HepG2 (cell line): Measurements from ENCODE around the gene SEMA4B. TPM values are rescaled to one million over a fixed set of nuclear protein-coding genes. Genes with fewer than 3 reads are reported as not detected.

Source experiments
- ADNP ChIP-seq: sonication (generic); formaldehyde crosslinking; IDR thresholded peaks from 2 replicates; pipeline ENCODE4 v1.4.0; 2020; ENCODE audit warnings: missing genetic modification reagents
- DMAP1 ChIP-seq: IDR thresholded peaks from 2 replicates; pipeline ENCODE4 v1.6.1; 2016
- E2F5 ChIP-seq: sonication (generic); formaldehyde crosslinking; conservative IDR thresholded peaks from 2 replicates; pipeline ENCODE4 v1.4.0; 2020; ENCODE audit warnings: missing genetic modification reagents
- FOSL2 ChIP-seq: sonication (generic); formaldehyde crosslinking; IDR thresholded peaks from 2 replicates; pipeline ENCODE4 v1.4.0; 2020; ENCODE audit warnings: missing genetic modification reagents
- KAT7 ChIP-seq: IDR thresholded peaks from 2 replicates; pipeline ENCODE4 v1.6.1; 2018; ENCODE audit warnings: borderline replicate concordance, missing compliant biosample characterization
- MAX ChIP-seq: IDR thresholded peaks from 2 replicates; pipeline ENCODE4 v1.6.1; 2012; ENCODE audit warnings: inconsistent platforms
- STAG1 ChIP-seq: sonication (generic); formaldehyde crosslinking; IDR thresholded peaks from 2 replicates; pipeline ENCODE4 v1.4.0; 2020; ENCODE audit warnings: missing genetic modification reagents
- TGIF2 ChIP-seq: IDR thresholded peaks from 2 replicates; pipeline ENCODE4 v1.6.1; 2016; ENCODE audit warnings: control low read depth, missing compliant biosample characterization
- ZBED4 ChIP-seq: sonication (generic); formaldehyde crosslinking; IDR thresholded peaks from 2 replicates; pipeline ENCODE4 v1.4.0; 2020; ENCODE audit warnings: missing genetic modification reagents, borderline replicate concordance
- ZBTB2 ChIP-seq: sonication (generic); formaldehyde crosslinking; IDR thresholded peaks from 2 replicates; pipeline ENCODE4 v1.8.0; 2022; ENCODE audit warnings: low read depth, missing genetic modification reagents
- ZBTB25 ChIP-seq: IDR thresholded peaks from 2 replicates; pipeline ENCODE4 v1.6.1; 2018; ENCODE audit warnings: missing genetic modification reagents
- ZBTB34 ChIP-seq: sonication (generic); formaldehyde crosslinking; IDR thresholded peaks from 2 replicates; pipeline ENCODE4 v1.8.0; 2022; ENCODE audit warnings: mild to moderate bottlenecking, missing genetic modification reagents
- ZBTB7A ChIP-seq: sonication (generic); formaldehyde crosslinking; IDR thresholded peaks from 2 replicates; pipeline ENCODE4 v1.8.0; 2022; ENCODE audit warnings: mild to moderate bottlenecking, missing genetic modification reagents
- ZNF350 ChIP-seq: sonication (generic); formaldehyde crosslinking; IDR thresholded peaks from 2 replicates; pipeline ENCODE4 v1.4.0; 2020; ENCODE audit warnings: mild to moderate bottlenecking, low read depth, missing genetic modification reagents, borderline replicate concordance
- ZNF629 ChIP-seq: sonication (generic); formaldehyde crosslinking; conservative IDR thresholded peaks from 2 replicates; pipeline ENCODE4 v1.5.0; 2020; ENCODE audit warnings: missing genetic modification reagents
- ZNF652 ChIP-seq: IDR thresholded peaks from 2 replicates; pipeline ENCODE4 v1.6.1; 2016; ENCODE audit warnings: low read depth, borderline replicate concordance
- ZNF780A ChIP-seq: sonication (generic); formaldehyde crosslinking; IDR thresholded peaks from 2 replicates; pipeline ENCODE4 v1.8.0; 2022; ENCODE audit warnings: mild to moderate bottlenecking, missing genetic modification reagents, moderate library complexity
- ZNF83 ChIP-seq: sonication (generic); formaldehyde crosslinking; IDR thresholded peaks from 2 replicates; pipeline ENCODE4 v1.4.0; 2020; ENCODE audit warnings: missing genetic modification reagents, mild to moderate bottlenecking, borderline replicate concordance
- polyA plus RNA-seq, 8 experiments: library from polyadenylated mRNA; depleted of rRNA in 3 of 8; stranded (reverse) in 7 of 8; unstranded in 1 of 8; fragments of >200 nt; fragmentation: Illumina TruSeq in 4 of 8; extraction: Trizol in 4 of 8; gene quantifications; 2 replicates each; pipeline versions ENCODE4 v1.2.1 to v1.2.3, GENCODE V29; 2011 to 2016; ENCODE audit warnings: low read depth in 4 of 8, missing spikeins in 1 of 8, mixed read lengths in 1 of 8; ENCODE audit not compliant: insufficient read depth in 1 of 8
- total RNA-seq, 5 experiments: library from RNA; depleted of rRNA; stranded (reverse); fragments of >200 nt; fragmentation: Illumina TruSeq; extraction: Trizol; gene quantifications; 2 replicates each; pipeline ENCODE4 v1.2.3, GENCODE V29; 2016; ENCODE audit warnings: low read depth in 1 of 5

The SEMA4B gene
- total and polyA plus RNA-seq, 2 of the 13 experiments (the other 11 are each of a cell fraction or from before 2014, with no cell fraction given) = 2.1 to 17.0 TPM

- TF ChIP-seq ZNF780A (CRISPR knock-in tag) (0 out of 2 replicates have a peak, but pooled peaks have one; percentile 25), ZNF83 (CRISPR knock-in tag) (0 out of 2 replicates have a peak, but pooled peaks have one; percentile 15), ZBTB25 (no peak), STAG1 (CRISPR knock-in tag) (no peak), ZNF629 (CRISPR knock-in tag) (peak; percentile 93), ZBTB34 (no peak), TGIF2 (CRISPR knock-in tag) (no peak), KAT7 (CRISPR knock-in tag) (no peak), ZBED4 (no peak; the same call in 1 of the 2 replicates), ZBTB7A (CRISPR knock-in tag) (0 out of 2 replicates have a peak, but pooled peaks have one; percentile 55), ZNF652 (CRISPR knock-in tag) (no peak), ADNP (CRISPR knock-in tag) (peak; percentile 68; the same call in 1 of the 2 replicates), DMAP1 (no peak), ZNF350 (CRISPR knock-in tag) (peak; percentile 69; the same call in 1 of the 2 replicates), MAX (peak; percentile 54; the same call in 1 of the 2 replicates), E2F5 (CRISPR knock-in tag) (no peak), ZBTB2 (0 out of 2 replicates have a peak, but pooled peaks have one; percentile 85), FOSL2 (CRISPR knock-in tag) (no peak)
Observed at GRCh38 chr15:90184119-90184785, 16.9 kb upstream of the SEMA4B start (continued).
